ENCODE results near the gene RASAL1. TPM values are rescaled to one million over a fixed set of nuclear protein-coding genes. Genes with fewer than 3 reads are reported as not detected.

Gene RASAL1
- polyA plus RNA-seq, 1 of the 3 experiments (the other 2 are of a cell fraction) = not detected

DNA sequence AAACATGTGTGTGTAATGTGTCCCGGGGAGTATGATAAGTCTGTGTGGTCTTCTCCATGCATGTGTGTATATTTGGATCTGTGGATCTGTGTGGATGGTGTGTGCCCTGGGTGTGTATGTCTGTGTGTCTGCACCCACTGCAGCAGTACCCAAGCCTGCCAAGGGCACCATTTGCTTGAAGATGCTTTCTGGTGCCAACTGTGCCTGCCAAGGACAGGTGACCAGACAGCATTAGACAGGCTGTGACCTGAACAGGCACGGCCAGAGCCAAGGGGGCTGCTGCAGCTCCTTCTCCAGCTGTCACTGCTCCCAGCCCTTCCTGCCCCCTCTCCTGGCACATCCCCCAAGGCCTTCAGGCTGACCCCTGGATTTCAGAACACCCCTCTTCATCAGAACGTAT is 44.1 kb downstream of the RASAL1 start:
- H4K20me1 ChIP-seq (ENCODE audit: insufficient read depth) = no peaks in the 10 kb centered on the region
- WGBS (ENCODE audit: low lambda C conversion rate) = 21% methylated on average over 3 of the region's 3 CpGs
- ChIA-PET CTCF (interaction anchor here (1.6 kb wide), 1 partner anchor 83 kb away, joined by 5 read pairs; no protein-coding TSS in a partner anchor), POLR2A (no interaction called here)
- H3K36me3 ChIP-seq (replicated peaks in 1 of 2; ENCODE audit: control insufficient read depth in 1 of 2, insufficient read depth in 2 of 2, low read length in 1 of 2) = no peaks in the 10 kb centered on the region
- H3K4me3 ChIP-seq (ENCODE audit: low read depth in 2 of 2, low read length in 1 of 2) = no peak overlapping the region
- no peaks in the 10 kb centered on the region for H3K79me2 ChIP-seq (ENCODE audit: insufficient read depth)
- H3K4me1 ChIP-seq (ENCODE audit: control insufficient read depth in 1 of 2, insufficient read depth in 2 of 2, low read depth in 1 of 2, low read length in 1 of 2) = no peaks in the 10 kb centered on the region; a peak in 1 of 4 replicates
- H3K27ac ChIP-seq (ENCODE audit: low read depth in 2 of 2, low read length in 1 of 2) = no peak overlapping the region
- no peaks in the 10 kb centered on the region for H3K9me2 ChIP-seq
- DNase-seq = no peak
- no peak overlapping the region for H3K4me2 ChIP-seq
- TF ChIP-seq, protein P1, sequence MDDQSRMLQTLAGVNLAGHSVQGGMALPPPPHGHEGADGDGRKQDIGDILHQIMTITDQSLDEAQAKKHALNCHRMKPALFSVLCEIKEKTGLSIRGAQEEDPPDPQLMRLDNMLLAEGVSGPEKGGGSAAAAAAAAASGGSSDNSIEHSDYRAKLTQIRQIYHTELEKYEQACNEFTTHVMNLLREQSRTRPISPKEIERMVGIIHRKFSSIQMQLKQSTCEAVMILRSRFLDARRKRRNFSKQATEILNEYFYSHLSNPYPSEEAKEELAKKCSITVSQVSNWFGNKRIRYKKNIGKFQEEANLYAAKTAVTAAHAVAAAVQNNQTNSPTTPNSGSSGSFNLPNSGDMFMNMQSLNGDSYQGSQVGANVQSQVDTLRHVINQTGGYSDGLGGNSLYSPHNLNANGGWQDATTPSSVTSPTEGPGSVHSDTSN (IDR thresholded peaks at IDR 0.05) = no peak
- TF ChIP-seq, protein P2, sequence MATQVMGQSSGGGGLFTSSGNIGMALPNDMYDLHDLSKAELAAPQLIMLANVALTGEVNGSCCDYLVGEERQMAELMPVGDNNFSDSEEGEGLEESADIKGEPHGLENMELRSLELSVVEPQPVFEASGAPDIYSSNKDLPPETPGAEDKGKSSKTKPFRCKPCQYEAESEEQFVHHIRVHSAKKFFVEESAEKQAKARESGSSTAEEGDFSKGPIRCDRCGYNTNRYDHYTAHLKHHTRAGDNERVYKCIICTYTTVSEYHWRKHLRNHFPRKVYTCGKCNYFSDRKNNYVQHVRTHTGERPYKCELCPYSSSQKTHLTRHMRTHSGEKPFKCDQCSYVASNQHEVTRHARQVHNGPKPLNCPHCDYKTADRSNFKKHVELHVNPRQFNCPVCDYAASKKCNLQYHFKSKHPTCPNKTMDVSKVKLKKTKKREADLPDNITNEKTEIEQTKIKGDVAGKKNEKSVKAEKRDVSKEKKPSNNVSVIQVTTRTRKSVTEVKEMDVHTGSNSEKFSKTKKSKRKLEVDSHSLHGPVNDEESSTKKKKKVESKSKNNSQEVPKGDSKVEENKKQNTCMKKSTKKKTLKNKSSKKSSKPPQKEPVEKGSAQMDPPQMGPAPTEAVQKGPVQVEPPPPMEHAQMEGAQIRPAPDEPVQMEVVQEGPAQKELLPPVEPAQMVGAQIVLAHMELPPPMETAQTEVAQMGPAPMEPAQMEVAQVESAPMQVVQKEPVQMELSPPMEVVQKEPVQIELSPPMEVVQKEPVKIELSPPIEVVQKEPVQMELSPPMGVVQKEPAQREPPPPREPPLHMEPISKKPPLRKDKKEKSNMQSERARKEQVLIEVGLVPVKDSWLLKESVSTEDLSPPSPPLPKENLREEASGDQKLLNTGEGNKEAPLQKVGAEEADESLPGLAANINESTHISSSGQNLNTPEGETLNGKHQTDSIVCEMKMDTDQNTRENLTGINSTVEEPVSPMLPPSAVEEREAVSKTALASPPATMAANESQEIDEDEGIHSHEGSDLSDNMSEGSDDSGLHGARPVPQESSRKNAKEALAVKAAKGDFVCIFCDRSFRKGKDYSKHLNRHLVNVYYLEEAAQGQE (IDR thresholded peaks at IDR 0.05; ENCODE audit: low read depth, low read length) = no peak
- no peak for TF ChIP-seq TAF1 (IDR thresholded peaks at IDR 0.05; ENCODE audit: borderline replicate concordance, low read depth, low read length)
- TF ChIP-seq YY1 (IDR thresholded peaks at IDR 0.05; ENCODE audit: low read depth) = no peak
- no peak for TF ChIP-seq GABPA (IDR thresholded peaks at IDR 0.05; ENCODE audit: low read depth)
- H3F3A ChIP-seq (replicated peaks; ENCODE audit: insufficient read depth) = no peaks in the 10 kb centered on the region
- H3K9ac ChIP-seq = no peak overlapping the region
- H3K27me3 ChIP-seq (ENCODE audit: insufficient read depth) = no peaks in the 10 kb centered on the region
- no peak overlapping the region for H2AFZ ChIP-seq (ENCODE audit: low read depth)
- no peaks in the 10 kb centered on the region for H3K9me3 ChIP-seq

DNA sequence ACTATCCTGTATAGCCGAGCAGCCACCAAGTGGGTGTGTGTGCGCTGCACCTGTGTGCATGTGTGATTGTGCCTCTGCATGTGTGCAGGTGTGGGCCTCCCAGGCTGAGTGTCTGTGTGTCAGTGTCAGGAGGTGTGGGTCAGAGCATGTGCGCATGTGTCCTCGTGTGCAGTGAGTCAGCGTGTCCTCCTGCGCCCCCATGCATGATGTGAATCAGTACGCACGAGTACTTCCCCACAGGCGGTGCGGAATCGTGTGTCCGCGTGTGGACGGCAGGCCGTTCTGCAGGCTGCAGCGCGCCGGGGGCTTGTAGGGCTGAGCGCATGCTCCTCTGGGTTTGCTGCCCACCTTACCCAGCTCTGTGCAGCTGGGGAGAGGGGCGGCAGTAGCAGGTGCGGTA is 44.8 kb downstream of the RASAL1 start:
- Histone ChIP-seq H3K27ac (ENCODE audit: low read depth in 2 of 2, low read length in 1 of 2) (no peak overlapping the region), H4K20me1 (ENCODE audit: insufficient read depth) (no peaks in the 10 kb centered on the region), H3K79me2 (ENCODE audit: insufficient read depth) (no peaks in the 10 kb centered on the region), H3K4me1 (ENCODE audit: control insufficient read depth in 1 of 2, insufficient read depth in 2 of 2, low read depth in 1 of 2, low read length in 1 of 2) (no peaks in the 10 kb centered on the region; a peak in 1 of 4 replicates), H3K4me2 (no peak overlapping the region), H3K4me3 (ENCODE audit: low read depth in 2 of 2, low read length in 1 of 2) (no peak overlapping the region), H3K27me3 (ENCODE audit: insufficient read depth) (no peaks in the 10 kb centered on the region), H3K9me2 (no peaks in the 10 kb centered on the region), H3K36me3 (replicated peaks in 1 of 2; ENCODE audit: control insufficient read depth in 1 of 2, insufficient read depth in 2 of 2, low read length in 1 of 2) (no peaks in the 10 kb centered on the region), H3K9me3 (no peaks in the 10 kb centered on the region), H3F3A (replicated peaks; ENCODE audit: insufficient read depth) (no peaks in the 10 kb centered on the region), H2AFZ (ENCODE audit: low read depth) (no peak overlapping the region), H3K9ac (no peak overlapping the region)
- ChIA-PET CTCF (interaction anchor here (1.3 to 4.4 kb wide), 3 partner anchors 9 to 84 kb away, joined by 4 to 27 read pairs (median 6); no protein-coding TSS in a partner anchor), POLR2A (interaction anchor here (0.7 kb wide), 1 partner anchor 198 kb away, joined by 4 read pairs; no protein-coding TSS in a partner anchor)
- no peak for DNase-seq
- WGBS (ENCODE audit: low lambda C conversion rate) = 71% methylated on average over 18 of the region's 21 CpGs
- TF ChIP-seq GABPA (IDR thresholded peaks at IDR 0.05; ENCODE audit: low read depth) (no peak), TEAD4 (IDR thresholded peaks at IDR 0.05; ENCODE audit: borderline replicate concordance, insufficient read depth) (no peak), ELF1 (IDR thresholded peaks at IDR 0.05) (no peak), SMC3 (IDR thresholded peaks at IDR 0.05; ENCODE audit: low read depth, low read length) (no peak)
